GM12865 (cell line): ENCODE data around the gene RGS5.

Source experiments
- DNase-seq: peaks from one replicate; pipeline ENCODE4 v3.0.0; 2010; ENCODE audit warnings: low read depth
- H3K4me3 ChIP-seq: 2 replicates; pipeline ENCODE4 v1.5.1; 2011; ENCODE audit warnings: mild to moderate bottlenecking, low read depth, low read length, control low read depth
- CTCF ChIP-seq: IDR thresholded peaks from 2 replicates; pipeline ENCODE4 v1.5.1; 2011; ENCODE audit warnings: low read length, control low read depth, low read depth, inconsistent platforms; ENCODE audit not compliant: insufficient read depth; ENCODE audit errors: missing control alignments

Gene RGS5

DNA sequence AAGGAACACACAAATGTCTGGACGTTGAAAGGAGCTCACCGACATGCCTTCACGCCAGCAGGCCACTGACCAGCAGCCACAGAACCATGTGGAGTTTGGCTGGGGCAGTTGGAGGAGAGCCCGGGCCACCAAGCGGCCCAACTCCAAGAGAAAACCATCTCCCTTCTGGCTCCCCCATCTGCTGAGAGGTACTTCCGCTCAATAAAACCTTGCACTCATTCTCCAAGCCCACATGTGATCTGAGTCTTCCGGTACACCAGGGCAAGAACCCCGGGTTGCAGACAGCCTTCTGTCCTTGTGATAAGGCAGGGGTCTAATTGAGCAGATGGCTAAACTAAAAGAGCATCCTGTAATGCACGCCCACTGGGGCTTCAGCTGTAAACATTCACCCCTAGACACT is 109.1 kb downstream of the RGS5 start:
- DNase-seq = no peak
- TF ChIP-seq CTCF = no peak

GRCh38 chr1:163093169-163093568 is 109.5 kb downstream of the RGS5 start:
- no peak for DNase-seq
- no peak for TF ChIP-seq CTCF
- H3K4me3 ChIP-seq = no peak overlapping the region

More for the DNA sequence above, 109.1 kb downstream of the RGS5 start:
- H3K4me3 ChIP-seq = no peak overlapping the region
